GM18517 (cell line): Measurements from ENCODE around the gene EPHA5.

Experiments
- ATAC-seq: cut with Tn5 transposase; IDR thresholded peaks from one replicate; pipeline ENCODE4 v1.9.1; 2021; ENCODE audit warnings: mild to moderate bottlenecking, moderate library complexity; ENCODE audit not compliant: unreplicated experiment

The EPHA5 gene

DNA sequence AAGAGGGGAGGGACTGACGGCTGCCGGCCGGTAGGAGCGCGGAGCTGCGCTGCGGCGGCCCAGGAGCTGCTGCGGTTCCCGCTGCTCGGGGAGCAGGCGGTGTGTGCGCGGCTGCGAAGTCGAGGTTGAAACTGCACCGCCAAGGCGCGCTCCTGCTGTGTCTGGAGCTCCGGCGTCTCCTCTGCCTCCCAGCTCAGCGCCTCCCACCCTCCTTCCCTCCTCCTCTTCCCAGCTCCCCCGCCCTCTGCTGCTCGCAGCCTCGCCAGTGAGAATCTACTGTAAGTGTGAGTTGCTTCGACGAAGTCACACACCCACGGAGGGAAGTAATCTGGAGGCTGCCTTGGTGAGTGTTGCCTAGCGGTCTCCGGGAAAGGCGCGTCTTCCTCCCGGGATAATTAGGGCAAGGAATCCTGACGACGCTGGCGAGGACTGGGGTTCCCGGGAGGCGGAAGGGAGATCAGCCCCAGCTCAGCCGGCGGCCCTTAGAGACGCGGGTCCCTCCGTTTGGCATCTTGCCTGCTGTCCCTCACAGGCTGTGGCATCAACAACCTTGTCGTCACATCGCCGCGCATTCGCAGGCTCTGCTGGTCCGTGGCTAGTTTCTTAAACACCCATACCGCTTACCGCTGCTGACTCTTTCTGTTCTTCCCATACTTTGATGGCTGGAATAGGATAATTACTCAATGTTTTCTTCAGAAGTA lies at the start of gene EPHA5:
Gene EPHA5 (minus strand): TSS at position 159 of the 701 bp plus-strand sequence. CDS start 747 bp downstream, outside the sequence.
- ATAC-seq, result no peak

DNA sequence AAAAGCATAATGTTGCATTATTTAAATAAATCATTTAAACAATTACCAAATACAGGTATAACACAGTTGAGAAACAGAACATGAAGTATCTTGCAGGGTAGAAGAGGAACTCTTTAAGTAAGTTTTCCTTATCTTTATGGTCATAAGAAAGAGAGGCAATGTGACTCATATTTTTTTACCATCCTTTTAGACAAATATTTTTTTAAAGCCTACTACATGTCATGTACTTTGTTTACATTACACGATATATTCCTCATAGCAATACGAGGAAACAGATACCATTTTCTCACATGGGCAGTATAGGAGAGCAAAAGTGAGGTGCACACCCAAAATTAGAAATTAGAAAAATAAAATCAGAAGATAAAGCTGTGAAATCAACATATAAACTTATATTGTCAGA lies 49.3 kb upstream of the EPHA5 start:
- no peak for ATAC-seq

DNA sequence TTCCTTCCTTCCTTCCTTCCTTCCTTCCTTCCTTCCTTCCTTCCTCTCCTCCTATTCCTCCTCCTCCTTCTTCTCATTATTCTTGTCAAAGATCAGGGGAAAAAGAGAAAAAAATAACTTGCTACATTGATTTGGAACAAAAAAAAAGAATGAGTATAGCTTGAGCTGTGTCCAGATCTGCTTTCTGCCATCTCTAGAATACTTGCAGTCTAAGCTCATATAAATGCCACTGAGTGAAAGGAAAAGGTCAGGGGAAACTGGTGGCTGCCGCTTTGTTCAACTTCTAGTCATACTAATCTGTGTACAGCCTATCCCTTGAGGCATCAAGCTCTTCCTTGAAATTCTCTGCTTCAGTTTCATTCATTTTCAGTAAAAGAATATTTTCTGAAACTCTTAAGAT lies 28.3 kb upstream of the EPHA5 start:
- no peak for ATAC-seq

- no peak for ATAC-seq
These were observed 26.1 kb upstream of the EPHA5 start for GRCh38 chr4:65696436-65696835.

DNA sequence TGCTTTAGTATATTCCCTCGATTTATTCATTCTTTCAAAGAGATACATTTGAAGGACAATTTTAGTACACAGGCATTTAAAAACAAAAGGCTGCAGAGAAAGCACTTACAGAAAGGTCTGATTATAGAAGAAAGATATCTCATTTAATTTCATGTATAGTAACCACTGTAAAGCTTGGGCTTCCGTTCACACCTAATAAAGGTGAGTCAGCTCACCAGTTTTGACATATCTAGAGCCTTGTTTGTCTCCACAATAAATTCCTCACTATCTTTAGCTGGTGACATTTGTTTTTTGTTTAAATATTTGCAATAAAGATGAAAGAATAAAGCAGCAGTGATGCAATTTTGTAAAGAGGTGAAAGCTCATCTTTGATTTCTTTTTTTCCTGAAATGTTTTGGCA lies 1.1 kb upstream of the EPHA5 start:
- no peak for ATAC-seq

DNA sequence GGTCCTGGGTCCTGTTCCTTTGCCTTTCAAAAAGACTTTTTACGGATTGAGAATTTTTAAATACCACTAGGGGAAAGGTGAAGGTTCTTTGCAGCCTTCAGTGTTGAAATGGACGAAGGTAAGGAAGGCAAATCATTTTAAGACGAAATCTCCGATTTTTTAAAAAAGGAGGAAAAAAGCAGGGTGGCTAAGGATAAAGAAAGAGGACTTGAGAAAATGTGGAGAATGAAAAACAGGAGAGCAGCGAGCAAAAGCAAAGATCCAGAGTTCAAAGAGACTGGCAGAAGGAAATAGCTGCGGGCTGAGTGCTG lies 314 bp downstream of the EPHA5 start:
- no peak for ATAC-seq

GRCh38 chr4:65669111-65670019 lies 924 bp downstream of the EPHA5 start:
- no peak for ATAC-seq

DNA sequence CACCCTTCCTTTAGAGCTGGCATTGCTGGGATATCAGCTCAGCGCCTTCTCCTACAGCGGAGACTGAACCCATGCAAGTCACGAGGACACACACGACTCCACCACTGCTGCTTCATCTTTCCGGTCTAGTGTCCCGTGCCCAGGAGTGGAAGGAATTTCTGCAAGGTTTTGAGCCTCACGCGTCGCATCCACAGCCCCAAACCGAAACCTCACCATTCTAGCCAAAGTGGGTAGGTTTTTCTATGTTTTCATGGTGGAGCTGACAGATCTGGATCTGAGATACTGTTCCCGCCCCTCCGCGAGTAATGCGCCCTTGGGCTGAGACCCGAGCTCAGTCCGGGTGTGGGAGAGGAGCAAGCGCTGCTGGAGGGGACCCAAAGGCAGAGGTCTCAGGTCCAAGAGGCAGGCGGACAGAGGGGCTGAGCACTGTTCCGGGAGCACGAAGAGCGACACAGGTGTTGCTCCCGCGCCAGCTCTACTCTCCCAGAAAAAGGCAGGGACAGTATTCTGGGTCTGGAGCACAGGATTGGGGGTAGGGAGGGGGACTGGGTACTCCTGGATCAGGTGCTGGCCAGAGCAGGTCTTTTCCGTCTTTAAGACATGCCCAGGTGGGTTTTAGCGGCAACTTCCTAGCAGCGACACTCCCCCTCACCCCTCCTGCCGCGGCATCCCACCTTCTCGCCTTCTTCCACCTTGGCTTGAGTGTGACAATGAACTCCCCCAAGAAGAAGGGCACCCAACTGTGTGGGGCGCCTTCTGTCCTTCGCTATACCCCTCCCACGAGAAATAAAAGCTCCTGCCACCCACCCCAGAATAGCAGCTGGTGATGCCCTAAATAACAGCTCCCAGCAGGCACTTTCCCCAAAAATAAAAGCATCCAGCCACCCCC lies 1.8 kb downstream of the EPHA5 start:
- no peak for ATAC-seq

DNA sequence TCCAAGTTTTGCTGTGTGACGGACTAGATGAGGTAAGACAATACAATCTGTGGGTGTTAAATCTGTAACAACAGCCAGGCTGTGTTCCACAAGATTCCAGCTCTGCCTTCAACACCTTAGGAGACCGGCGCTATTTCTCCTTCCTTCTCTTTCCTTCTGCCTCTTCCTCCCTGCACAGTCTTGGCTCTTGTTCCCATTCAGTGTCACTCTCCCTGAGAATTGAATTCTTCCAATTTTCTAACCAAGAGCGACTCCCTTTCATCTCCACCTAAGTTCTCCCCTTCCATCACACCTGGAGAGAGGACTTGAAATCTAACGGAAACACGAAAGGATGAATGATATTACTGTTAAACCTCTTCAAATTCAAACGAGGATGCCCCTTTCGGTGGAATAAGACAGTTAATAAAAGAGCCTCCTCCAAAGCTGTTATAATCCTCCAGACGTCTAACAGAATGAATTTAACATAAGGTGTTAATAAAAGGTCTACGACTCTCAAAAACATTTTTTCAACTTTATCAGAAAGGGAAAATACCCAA lies 2.7 kb downstream of the EPHA5 start:
- ATAC-seq, result no peak

DNA sequence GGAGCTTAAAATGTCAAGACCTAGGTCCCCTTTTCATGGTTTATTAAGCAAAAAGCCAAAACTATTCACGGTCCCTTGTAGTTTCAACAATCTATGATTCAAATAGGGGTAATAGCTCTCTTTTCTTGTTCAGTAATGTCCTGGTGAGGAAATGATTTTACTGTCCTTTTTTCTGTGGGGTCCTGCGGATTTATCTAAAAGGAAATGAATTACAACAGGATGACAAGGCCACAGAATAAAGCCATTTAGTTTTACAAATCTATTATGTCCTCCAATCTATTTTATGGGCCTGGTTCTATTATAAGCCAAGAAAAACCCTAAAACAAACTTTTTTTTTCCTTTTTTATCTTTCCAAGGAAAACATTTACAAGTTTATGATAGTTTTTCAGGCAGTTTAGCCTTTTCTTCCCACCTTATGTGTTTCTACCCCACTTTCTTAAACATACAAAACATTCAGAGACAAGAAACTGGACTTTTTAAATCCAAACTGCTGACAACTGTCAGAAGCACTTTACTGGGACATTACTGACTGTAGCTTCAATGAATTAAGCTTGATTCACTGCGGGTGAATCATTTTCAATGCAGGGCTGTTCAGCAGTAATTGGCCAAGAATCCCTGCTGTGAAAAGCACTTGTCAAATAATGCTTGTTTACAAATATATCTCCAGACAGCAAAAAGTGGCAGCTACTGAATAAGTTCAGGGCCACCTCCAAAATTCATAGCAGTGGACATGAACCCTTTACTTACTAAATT lies 4.3 kb downstream of the EPHA5 start:
- ATAC-seq, result no peak

- no peak for ATAC-seq
These were observed 8.8 kb downstream of the EPHA5 start for GRCh38 chr4:65661471-65661870.

- no peak for ATAC-seq
These were observed 12.2 kb downstream of the EPHA5 start for GRCh38 chr4:65658117-65658516.

DNA sequence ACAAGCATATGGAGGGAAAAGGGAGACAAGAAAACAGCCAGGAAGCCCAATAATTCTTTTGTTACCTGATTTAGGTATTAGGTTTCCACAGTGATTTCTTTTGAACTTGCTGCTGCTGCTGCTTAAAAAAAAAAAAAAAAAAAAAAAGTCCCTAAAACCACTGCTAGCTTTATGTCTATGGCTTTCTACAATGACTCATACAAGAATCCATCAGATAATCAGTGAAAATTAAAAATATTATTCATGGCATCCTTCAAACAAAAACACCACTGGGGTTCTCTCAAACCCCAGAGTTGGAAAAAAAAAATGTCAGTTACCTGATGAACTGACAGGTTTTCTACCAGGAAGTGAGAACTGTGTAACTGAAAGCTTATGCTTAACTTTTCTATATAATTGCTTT lies 14.3 kb downstream of the EPHA5 start:
- no peak for ATAC-seq

GRCh38 chr4:65654976-65655375 lies 15.3 kb downstream of the EPHA5 start:
- no peak for ATAC-seq

- no peak for ATAC-seq
These were observed 16.4 kb downstream of the EPHA5 start for GRCh38 chr4:65653740-65654361.

GRCh38 chr4:65651751-65652150 lies 18.5 kb downstream of the EPHA5 start:
- no peak for ATAC-seq

DNA sequence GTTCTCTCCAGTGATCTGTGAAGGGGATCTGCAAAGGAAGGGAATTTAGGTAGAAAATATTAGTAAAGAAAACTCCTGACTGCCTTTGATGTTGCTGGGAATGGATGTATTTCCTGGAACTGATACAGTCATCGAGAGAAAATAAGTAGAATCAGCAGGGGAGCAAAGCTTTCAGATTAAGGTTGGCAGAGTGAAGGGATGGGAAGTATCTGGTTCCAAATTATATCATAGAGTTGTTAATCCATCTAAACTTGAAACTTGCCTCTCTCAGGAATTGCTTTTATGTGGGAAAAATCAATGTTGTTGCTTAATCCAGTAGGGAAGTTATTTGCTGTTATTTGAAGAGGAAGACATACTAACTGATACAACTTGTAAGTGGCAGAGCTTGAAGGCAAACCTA lies 19.3 kb downstream of the EPHA5 start:
- ATAC-seq, result no peak

GRCh38 chr4:65646136-65646535 lies 24.2 kb downstream of the EPHA5 start:
- no peak for ATAC-seq

DNA sequence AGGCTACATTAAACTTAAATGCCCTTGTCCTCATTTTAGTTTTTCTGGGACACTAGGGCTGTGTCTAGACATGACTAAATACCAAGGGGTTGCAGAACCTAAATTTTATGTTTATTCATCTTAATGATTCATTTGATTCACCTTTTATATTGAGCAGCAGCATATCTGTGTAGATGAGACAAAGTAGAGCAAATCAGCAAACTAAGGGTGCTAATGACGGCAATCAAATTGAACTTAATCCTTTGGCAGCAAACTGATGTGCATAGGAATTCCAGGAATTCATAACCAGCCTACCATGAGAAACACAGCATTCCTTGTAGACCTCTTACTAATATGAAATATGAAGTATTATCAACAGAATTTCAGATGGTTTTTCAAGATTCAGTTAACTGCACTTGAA lies 25.1 kb downstream of the EPHA5 start:
- ATAC-seq, result no peak
